ENCODE measurements around the gene CADM4.
"Not testable (repeated sequence)": the region's sequence is repeated elsewhere in the genome, so short reads cannot be mapped to it uniquely, and the experiment has no call there.

DNA sequence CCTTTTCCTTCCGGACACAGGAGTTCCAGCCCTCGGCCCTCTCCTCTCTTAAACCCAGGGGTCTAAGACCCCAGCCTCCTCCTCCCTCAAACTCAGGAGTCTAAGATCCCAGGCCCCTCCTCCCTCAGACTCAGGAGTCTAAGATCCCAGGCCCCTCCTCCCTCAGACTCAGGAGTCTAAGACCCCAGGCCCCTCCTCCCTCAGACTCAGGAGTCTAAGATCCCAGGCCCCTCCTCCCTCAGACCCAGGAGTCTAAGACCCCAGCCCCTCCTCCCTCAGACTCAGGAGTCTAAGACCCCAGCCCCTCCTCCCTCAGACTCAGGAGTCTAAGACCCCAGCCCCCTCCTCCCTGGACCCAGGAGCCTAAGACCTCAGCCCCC is 4.1 kb downstream of the CADM4 start:
- not testable (repeated sequence) for TF ChIP-seq CTCF (IDR thresholded peaks at IDR 0.05; ENCODE audit: borderline replicate concordance, extremely low read depth, low read length, poor library complexity, severe bottlenecking); EZH2 (IDR thresholded peaks at IDR 0.05; ENCODE audit: borderline replicate concordance, low read depth, low read length, severe bottlenecking)
